Measurements from ENCODE around the gene CWC22. TPM values are rescaled to one million over a fixed set of nuclear protein-coding genes. Genes with fewer than 3 reads are reported as not detected.

Gene CWC22
- total RNA-seq (2021; fragmentation: NEBNext Ultra II Directional; extraction: Animal tissue kit (Norgen Biotek cat#: 25700)) (30.2 and 34.0 TPM in 2 replicates), polyA plus RNA-seq (2011; rRNA removed) (2.7 and 3.7 TPM in 2 replicates), polyA minus RNA-seq (2011; rRNA and poly(A)+ RNA removed) (8.2 and 12.9 TPM in 2 replicates)
- 6.7 TPM for polyA plus RNA-seq (2011; cell fraction: cytosol; rRNA removed)
- polyA plus RNA-seq (2011; cell fraction: nucleus; rRNA removed): 2.9 TPM
- 17.0 to 40.2 TPM (median 21.2 TPM) in 4 replicates for polyA plus RNA-seq (2012, experiment 1 of 2)
- 1.3 TPM for polyA plus RNA-seq (2012, experiment 2 of 2)
- polyA plus RNA-seq (2013, experiment 1 of 2): 34.5 TPM
- 33.4 TPM for polyA plus RNA-seq (2013, experiment 2 of 2)
- polyA minus RNA-seq (2011; cell fraction: cytosol; rRNA and poly(A)+ RNA removed): 6.4 TPM
- polyA minus RNA-seq (2011; cell fraction: nucleus; rRNA and poly(A)+ RNA removed): 16.6 TPM
- long read RNA-seq, experiment 1, partial matches to known transcripts: 12 of 13 reads
- long read RNA-seq, experiment 1, other reads (novel, unspliced or antisense): 0 of 13 reads
- long read RNA-seq, experiment 2, transcript CWC22-201 (20 exons, 2,392 nt): major isoform, 37 of 68 reads
- long read RNA-seq, experiment 2, partial matches to known transcripts: 27 of 68 reads
- long read RNA-seq, experiment 2, other reads (novel, unspliced or antisense): 4 of 68 reads

DNA sequence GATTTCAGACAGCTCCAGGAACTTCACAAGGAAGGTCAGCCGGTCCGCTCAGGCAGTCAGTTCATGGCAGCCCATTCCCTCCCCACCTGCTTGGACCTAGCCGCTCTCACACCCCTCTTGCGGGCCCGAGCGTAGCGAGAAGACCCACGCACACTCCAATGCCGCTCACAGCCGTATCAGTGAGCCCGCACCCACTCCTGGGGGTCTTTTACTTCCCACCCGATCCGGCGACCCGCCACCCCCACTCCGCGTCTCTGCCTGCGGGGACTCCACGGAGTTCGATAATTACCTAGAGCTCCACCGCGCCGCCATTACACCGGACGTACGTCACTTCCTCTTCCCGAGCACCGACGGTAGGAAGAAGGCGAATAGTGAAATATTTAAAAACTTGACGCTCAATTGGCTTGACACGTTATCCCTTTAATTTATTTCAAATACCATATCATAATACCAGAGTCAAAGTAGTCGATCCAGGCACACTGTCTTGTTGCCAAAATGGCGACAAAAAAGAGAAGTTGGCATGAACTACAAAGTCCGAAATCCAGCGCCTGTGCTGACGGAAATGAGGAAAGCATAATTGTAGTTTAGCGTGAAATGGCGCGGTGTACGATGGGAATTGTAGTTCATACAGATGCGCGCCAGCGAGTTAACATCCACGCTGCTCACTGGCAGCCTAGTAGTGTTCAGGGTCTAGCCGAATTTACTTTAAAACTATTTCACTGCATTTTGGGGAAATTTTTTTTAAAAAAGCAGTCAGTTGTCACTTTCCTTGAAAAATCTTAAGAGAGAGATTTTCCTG, at the start of gene CWC22:
TSS of gene CWC22 (minus strand) at position 517 of the 799 bp plus-strand sequence. CDS start 13,956 bp downstream, outside the sequence.
- Histone ChIP-seq H4K91ac (replicated peaks; ENCODE audit: insufficient read length, low read length) (peak within 1 kb of the TSS; percentile 89), H4K8ac (ENCODE audit: extremely low read depth, insufficient read depth, low read length) (peak within 1 kb of the TSS; percentile 99), H3K4me2 (ENCODE audit: insufficient read depth in 1 of 2, low read depth in 2 of 2, low read length in 2 of 2) (peak within 1 kb of the TSS; percentile 68 to 78), H3K27ac (ENCODE audit: low read depth, low read length) (peak within 1 kb of the TSS; percentile 97), H3K56ac (replicated peaks; ENCODE audit: insufficient read length, low read depth, low read length) (peak within 1 kb of the TSS; percentile 7), H4K5ac (ENCODE audit: insufficient read length, low read depth, low read length) (peak within 1 kb of the TSS; percentile 91), H3K27me3 (replicated peaks in 1 of 4; ENCODE audit: control insufficient read depth in 3 of 4, extremely low read depth in 1 of 4, insufficient read depth in 3 of 4, low read length in 3 of 4) (no peaks in the 10 kb centered on the region), H3K18ac (ENCODE audit: extremely low read depth, low read length) (peak within 1 kb of the TSS; percentile 78; the same call in 1 of the 2 replicates), H2BK12ac (ENCODE audit: low read depth, low read length) (peak within 1 kb of the TSS; percentile 2; the same call in 1 of the 2 replicates), H2AK5ac (ENCODE audit: low read depth, low read length) (no peak within 1 kb of the TSS; the same call in 1 of the 2 replicates), H3K23me2 (ENCODE audit: low read depth, low read length) (no peaks in the 10 kb centered on the region; the same call in none of the 2 replicates), H3K36me3 (ENCODE audit: control insufficient read depth in 2 of 4, insufficient read depth in 4 of 4, low read length in 3 of 4) (no peaks in the 10 kb centered on the region), H3K9me3 (ENCODE audit: insufficient read depth in 2 of 2, low read depth in 1 of 2, low read length in 1 of 2) (no peaks in the 10 kb centered on the region), H2BK5ac (ENCODE audit: low read depth, low read length) (peak within 1 kb of the TSS; percentile 86), H2AFZ (ENCODE audit: low read length) (peak within 1 kb of the TSS; percentile 98), H3K79me2 (ENCODE audit: control insufficient read depth in 1 of 2, insufficient read depth in 2 of 2, low read length in 2 of 2) (peaks cover 4 to 48% of the 10 kb centered on the region in 2 experiments; a peak in 3 of 4 replicates), H3K4me3 (ENCODE audit: extremely low read depth in 1 of 4, insufficient read depth in 2 of 4, low read depth in 3 of 4, low read length in 4 of 4) (peak within 1 kb of the TSS; percentile 57 to 99 (median 95)), H4K20me1 (replicated peaks in 1 of 2; ENCODE audit: control insufficient read depth in 1 of 2, insufficient read depth in 2 of 2, low read length in 2 of 2) (no peaks in the 10 kb centered on the region), H2BK120ac (replicated peaks; ENCODE audit: low read depth, low read length) (no peak within 1 kb of the TSS), H3K4me1 (replicated peaks in 1 of 4; ENCODE audit: control insufficient read depth in 3 of 4, insufficient read depth in 4 of 4, low read length in 3 of 4) (peaks cover 0 to 4% (median 2%) of the 10 kb centered on the region in 4 experiments; a peak in 3 of 7 replicates), H3K79me1 (ENCODE audit: low read depth, low read length) (0 out of 2 replicates have a peak, but pooled peaks cover 2% of the 10 kb centered on the region), H2BK15ac (ENCODE audit: low read length) (no peak within 1 kb of the TSS), H3K9ac (replicated peaks in 1 of 4; ENCODE audit: extremely low read depth in 1 of 4, low read depth in 3 of 4, low read length in 3 of 4) (peak within 1 kb of the TSS; percentile 53 to 97 (median 94)), H3K14ac (ENCODE audit: insufficient read length) (no peak within 1 kb of the TSS), H2BK20ac (ENCODE audit: low read length) (no peak within 1 kb of the TSS), H3K23ac (ENCODE audit: insufficient read length) (no peak within 1 kb of the TSS), H3K4ac (replicated peaks; ENCODE audit: insufficient read length, low read depth, low read length) (no peak within 1 kb of the TSS)
- 2% methylated on average over 46 of the region's 46 CpGs; no CpG with 5 or more reads in 1 of the 2 experiments for WGBS, 2 experiments (ENCODE audit: extremely low coverage in 1 of 2, insufficient coverage in 1 of 2, insufficient read length in 1 of 2, insufficient replicate concordance in 2 of 2, low coverage in 1 of 2, low lambda C conversion rate in 2 of 2, missing lambda C conversion rate in 1 of 2)
- FAIRE-seq (peak; percentile 97), DNase-seq (ENCODE audit: low read depth in 1 of 2, low spot score in 2 of 2) (peak in 1 of 2 experiments; percentile 81)
- CTCF ChIA-PET (ENCODE audit: partially characterized antibody): no interaction called here
- POLR2A ChIA-PET (ENCODE audit: partially characterized antibody): interaction anchor here (1.3 to 1.4 kb wide), 3 partner anchors 11 to 49 kb away, joined by 4 to 13 read pairs (median 5); no protein-coding TSS in a partner anchor
- TF ChIP-seq HDAC2 (IDR thresholded peaks at IDR 0.05; ENCODE audit: borderline replicate concordance in 1 of 2, low read depth in 2 of 2, low read length in 2 of 2): no peak
- TF ChIP-seq CTBP2 (IDR thresholded peaks at IDR 0.05; ENCODE audit: borderline replicate concordance, insufficient read depth, insufficient read length, low read length): no peak
- TF ChIP-seq TAF1 (IDR thresholded peaks at IDR 0.05; ENCODE audit: low read depth, low read length): peak; percentile 93
- no peak for TF ChIP-seq CBX8 (IDR thresholded peaks at IDR 0.05; ENCODE audit: borderline replicate concordance, low read depth, low read length)
- TF ChIP-seq JUN (IDR thresholded peaks at IDR 0.05; ENCODE audit: low read depth, low read length): no peak
- TF ChIP-seq, protein P1, sequence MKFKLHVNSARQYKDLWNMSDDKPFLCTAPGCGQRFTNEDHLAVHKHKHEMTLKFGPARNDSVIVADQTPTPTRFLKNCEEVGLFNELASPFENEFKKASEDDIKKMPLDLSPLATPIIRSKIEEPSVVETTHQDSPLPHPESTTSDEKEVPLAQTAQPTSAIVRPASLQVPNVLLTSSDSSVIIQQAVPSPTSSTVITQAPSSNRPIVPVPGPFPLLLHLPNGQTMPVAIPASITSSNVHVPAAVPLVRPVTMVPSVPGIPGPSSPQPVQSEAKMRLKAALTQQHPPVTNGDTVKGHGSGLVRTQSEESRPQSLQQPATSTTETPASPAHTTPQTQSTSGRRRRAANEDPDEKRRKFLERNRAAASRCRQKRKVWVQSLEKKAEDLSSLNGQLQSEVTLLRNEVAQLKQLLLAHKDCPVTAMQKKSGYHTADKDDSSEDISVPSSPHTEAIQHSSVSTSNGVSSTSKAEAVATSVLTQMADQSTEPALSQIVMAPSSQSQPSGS (IDR thresholded peaks at IDR 0.05; ENCODE audit: low read length): no peak; the same call in 1 of the 2 replicates

Measured in H1 (cell line).